HG02852 (cell line): Measurements from ENCODE around the gene RBM5.

Source experiments
- ATAC-seq: cut with Tn5 transposase; IDR thresholded peaks from one replicate; pipeline ENCODE4 v1.9.1; 2021; ENCODE audit warnings: mild to moderate bottlenecking, moderate library complexity; ENCODE audit not compliant: unreplicated experiment

The RBM5 gene

GRCh38 chr3:50158530-50159146, 69.9 kb downstream of the RBM5 start:
- no peak for ATAC-seq

GRCh38 chr3:50160561-50160983, 71.9 kb downstream of the RBM5 start:
- no peak for ATAC-seq

DNA sequence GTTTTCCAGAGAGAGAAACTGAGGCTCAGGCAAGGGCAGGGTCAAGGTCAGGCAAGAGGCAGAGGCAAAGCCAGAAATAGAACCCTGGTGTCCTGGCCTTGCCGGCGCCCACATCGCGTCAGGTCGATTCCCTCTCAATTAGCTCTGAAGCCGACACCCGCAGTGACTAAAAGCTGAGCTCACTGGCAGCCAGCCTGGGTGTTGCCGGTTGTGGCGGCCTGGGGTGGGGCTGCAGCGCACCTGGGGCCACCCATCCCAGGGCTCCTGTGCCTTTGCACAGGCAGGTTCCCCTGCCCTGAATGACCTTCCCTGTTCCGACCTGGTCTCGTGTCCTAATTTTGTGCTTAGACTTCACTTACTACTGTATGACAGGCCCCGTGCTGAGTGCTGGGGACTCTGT, 72.6 kb downstream of the RBM5 start:
- no peak for ATAC-seq

DNA sequence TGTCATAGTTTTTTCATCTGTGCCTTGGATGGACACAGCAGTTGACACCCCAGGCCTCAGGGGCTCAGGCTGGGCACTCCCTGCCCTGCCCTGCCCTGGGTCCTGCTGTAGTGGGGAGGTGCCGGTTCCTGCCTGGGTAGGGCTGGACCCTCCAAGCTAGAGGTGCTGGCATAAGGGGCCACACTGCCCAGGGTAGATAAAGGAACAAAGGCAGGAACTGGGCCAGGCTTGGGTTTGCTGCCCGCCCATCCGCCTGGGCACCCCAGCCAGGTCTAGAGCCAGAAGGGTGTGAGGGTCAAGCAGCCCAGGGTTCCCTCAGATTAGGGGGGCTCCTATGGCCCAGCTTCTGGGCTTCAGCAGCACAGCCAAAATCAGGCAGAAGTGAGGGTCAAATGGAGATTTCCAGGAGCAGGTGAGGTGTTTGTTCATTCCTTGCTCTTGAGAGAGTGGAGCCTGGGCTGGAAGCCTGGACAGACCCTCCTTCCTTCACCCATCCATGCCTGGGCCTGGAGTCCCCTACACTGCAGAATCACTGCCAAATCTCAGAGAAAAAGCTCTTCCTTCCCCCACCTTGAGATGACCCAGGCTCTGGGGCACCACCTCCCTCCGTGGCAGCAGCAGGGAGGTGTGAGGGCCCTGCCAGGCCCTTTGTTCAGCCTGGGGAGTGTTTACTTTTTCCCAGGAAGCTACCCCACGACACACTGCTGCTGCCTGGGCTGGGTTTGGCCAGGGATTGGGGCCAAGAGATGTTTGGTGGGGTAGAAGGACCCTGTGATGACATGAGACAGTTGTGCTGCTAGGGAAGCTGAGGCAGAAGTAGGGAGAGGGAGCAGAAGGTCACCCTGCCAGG, 73.5 kb downstream of the RBM5 start:
- ATAC-seq: no peak

- ATAC-seq: no peak
These were observed 75.1 kb downstream of the RBM5 start for GRCh38 chr3:50163572-50164455.

- ATAC-seq: no peak
These were observed 75.8 kb downstream of the RBM5 start for GRCh38 chr3:50164481-50164880.

DNA sequence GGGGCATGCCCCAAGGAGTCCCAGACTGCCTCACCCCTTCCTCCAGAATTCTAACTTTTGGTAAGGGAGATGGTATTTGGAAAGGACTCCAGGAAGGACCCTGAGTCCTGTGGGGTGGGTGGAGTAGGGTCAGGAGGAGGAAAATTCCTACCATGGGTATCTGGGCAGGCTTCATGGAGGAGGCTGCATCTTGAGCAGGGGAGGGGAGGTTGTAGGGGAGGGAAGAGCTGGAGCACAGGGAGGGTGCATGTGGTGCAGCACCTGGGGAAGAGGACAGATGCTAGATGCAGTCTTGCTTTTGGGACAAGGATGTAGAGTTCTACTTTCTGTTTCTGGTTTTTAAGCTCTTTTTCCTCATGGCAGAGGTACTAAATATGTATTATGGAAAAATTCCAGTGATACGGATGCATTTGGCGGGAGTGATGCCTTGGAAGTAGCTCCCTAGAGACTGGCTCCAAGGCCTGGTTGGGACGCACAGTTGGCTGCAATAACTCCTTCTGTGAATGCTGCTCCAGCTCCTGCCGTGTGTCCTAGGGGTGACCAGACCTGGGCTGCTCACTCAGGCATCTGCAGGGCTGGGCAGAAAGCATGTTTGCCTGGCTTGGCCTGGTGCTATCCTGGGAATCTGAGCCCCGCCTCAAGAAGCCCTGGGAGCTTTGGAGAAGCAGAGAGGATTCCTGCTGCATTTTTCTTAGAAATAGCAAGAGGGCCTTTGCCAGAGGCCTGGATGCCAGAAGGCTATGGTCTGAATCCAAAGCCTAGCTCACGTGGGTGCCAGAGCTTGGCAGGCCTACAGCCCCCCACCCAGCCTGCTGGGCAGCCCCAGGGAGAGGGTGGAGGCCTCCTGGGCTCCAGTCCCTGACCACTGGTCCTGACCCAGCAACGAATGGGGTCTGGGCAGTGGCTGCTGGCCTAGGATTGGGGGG, 76.5 kb downstream of the RBM5 start:
- no peak for ATAC-seq

DNA sequence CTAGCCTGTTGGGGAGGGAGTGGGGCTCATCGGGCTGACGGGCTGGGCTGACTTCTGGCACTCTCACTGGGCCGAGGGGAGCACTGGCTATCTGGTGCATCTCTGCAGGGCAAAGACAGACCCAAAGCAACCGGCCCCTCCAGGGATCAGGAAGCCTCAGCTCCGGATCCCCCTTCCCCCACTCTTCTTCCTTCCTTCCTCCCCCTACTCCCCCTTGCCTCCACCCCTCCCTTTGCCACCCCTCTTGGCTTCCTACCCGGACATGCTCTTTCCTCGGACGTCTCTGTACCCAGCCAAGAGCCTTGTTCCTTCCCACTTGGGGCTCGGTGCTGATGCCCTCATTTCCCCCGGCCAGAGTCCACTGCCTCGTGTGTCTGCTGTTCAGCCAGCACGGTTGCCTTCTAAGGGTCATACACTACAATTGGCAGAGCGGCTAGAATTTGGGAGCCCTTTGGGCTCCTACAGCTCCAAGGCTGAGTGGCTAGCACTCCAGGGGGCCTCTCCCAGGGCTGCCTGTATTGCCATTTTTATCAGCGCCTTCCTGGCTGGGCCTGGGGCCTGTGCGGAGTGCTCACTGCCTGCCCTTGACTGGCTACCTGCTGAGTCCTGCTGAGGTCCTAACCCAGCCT, 77.3 kb downstream of the RBM5 start:
- ATAC-seq: no peak

- no peak for ATAC-seq
These were observed 77.9 kb downstream of the RBM5 start for GRCh38 chr3:50166620-50167019.

DNA sequence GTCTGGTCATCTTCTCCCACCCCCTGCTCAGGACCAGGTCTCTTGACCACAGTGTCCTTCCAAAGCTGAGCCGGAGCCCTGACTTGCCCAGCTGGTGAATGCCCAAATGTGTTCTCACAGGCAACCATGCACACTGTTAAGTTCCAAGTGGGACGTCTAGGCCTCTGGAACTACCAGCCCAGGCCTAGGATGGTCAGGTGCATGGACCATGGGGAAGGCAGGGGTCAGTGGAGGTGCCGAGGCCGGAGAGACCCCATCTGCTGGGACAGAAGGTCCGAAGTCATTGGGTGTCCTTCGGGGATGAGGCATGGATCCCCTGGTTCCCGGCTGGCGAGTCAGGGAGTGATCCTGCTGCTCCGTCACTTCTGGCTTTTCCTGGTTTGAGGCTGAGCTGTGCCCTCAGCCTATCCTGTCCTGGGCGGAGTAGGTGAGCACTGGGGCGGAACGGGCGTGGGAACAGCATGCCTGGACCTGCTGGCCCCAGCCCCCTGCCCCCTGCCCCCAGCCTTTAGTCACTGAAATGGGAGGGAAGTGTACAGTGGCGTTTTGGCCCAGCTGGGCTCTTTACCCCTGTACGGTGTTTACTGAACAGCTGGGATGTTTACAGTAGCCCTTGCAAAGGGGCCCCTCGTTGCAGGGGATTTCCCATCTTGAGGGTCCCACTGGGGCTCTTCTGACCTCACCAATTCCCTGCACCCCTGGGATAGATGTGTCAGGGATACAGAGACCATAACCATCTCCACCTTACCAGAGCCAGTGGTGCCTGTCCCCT, 78.5 kb downstream of the RBM5 start:
- no peak for ATAC-seq

GRCh38 chr3:50167841-50168209, 79.1 kb downstream of the RBM5 start:
- no peak for ATAC-seq

DNA sequence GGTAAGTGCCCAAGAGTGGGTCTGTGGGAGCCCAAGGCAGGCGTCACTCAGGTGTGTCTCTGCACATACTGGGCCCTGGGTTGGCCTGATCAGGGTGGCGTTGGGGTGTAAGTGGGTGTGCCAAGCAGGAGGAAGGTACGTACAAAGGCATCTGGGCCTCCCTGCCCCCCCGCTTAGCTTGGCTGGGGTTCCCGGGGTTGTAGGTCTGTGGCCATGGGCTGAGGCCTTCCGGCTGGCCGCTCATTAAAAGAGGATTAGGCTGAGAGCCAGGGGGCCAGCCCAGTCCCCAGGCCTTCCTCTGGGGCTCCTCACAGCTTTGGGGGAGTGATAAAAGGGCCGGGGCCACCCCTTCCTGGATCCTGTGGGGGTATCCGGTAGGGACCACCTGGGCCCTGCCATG, 79.7 kb downstream of the RBM5 start:
- ATAC-seq: no peak
